Stomach (tissue), 9 donors: ENCODE data around the gene IRF2. TPM values are rescaled to one million over a fixed set of nuclear protein-coding genes. Genes with fewer than 3 reads are reported as not detected.

Source experiments
- DNase-seq, 2 donors: peaks; one replicate each; pipeline versions ENCODE4 v3.0.0 to v3.0.0-alpha.2; 2013 to 2019
- H3K27ac ChIP-seq, 5 donors: fragments of 200-600 bp in 4 of 5; sonication (generic) in 4 of 5; one replicate each; pipeline ENCODE4 v1.5.1; 2013 to 2019; ENCODE audit warnings: mild to moderate bottlenecking in 1 of 5, moderate library complexity in 1 of 5
- H3K27me3 ChIP-seq, 3 donors: fragments of 200-600 bp; sonication (generic); one replicate each; pipeline ENCODE4 v1.5.1; 2017 to 2019; ENCODE audit warnings: mixed run types in 1 of 3
- H3K36me3 ChIP-seq, 4 donors: fragments of 200-600 bp; sonication (generic); 1 replicate in 3 of 4; 2 replicates in 1 of 4; pipeline ENCODE4 v1.5.1; 2016 to 2019
- H3K4me1 ChIP-seq, 4 donors: fragments of 200-600 bp; sonication (generic); one replicate each; pipeline ENCODE4 v1.5.1; 2016 to 2019
- H3K4me3 ChIP-seq, 4 donors: fragments of 200-600 bp; sonication (generic) in 3 of 4; one replicate each; pipeline ENCODE4 v1.5.1; 2016 to 2019; ENCODE audit warnings: mild to moderate bottlenecking in 1 of 4
- H3K9me3 ChIP-seq, 4 donors: fragments of 200-600 bp; sonication (generic); one replicate each; pipeline ENCODE4 v1.5.1; 2016 to 2019
- EP300 ChIP-seq: sonication (generic); formaldehyde crosslinking; IDR thresholded peaks from one replicate; pipeline ENCODE4 v1.6.1; 2017; ENCODE audit warnings: antibody characterized with exemption
- POLR2A ChIP-seq, 4 donors: fragments of 450-650 bp; IDR thresholded peaks; one replicate each; pipeline ENCODE4 v1.6.1; 2016; ENCODE audit warnings: antibody characterized with exemption in 4 of 4, control low read depth in 2 of 4, mild to moderate bottlenecking in 1 of 4, moderate library complexity in 1 of 4
- POLR2AphosphoS5 ChIP-seq, 3 donors: sonication (generic); formaldehyde crosslinking; IDR thresholded peaks; one replicate each; pipeline ENCODE4 v1.6.1; 2016; ENCODE audit warnings: antibody characterized with exemption in 3 of 3
- WGBS, 5 donors: extraction: QIAGEN DNeasy Blood & Tissue Kit in 3 of 5; methylation state at CpG; one replicate each; pipeline versions ENCODE4 v1.1.5 to v1.1.7; 2013 to 2018; 5-methylcytosine and 5-hydroxymethylcytosine counted together
- intact Hi-C: fragments of 100-400 bp; cut with DNase I; formaldehyde crosslinking; loops from one replicate; pipeline ENCODE4 v1.15.1; 2023; ENCODE audit warnings: low total_unique reads
- polyA plus RNA-seq, 3 donors: library from polyadenylated mRNA; stranded (reverse); fragments of 200-250 nt; gene quantifications; one replicate each; pipeline ENCODE4 v1.2.3, GENCODE V29; 2013
- total RNA-seq, 5 donors: library from RNA; depleted of rRNA; stranded (reverse); fragments of >200 nt; gene quantifications; one replicate each; pipeline versions ENCODE4 v1.1.0 to v1.2.3, GENCODE V29; 2014 to 2016
- TF ChIP-seq, protein P1 (sequence below), 7 experiments: fragments of 450-650 bp in 4 of 7; fragments of 200-600 bp in 3 of 7; sonication (generic) in 3 of 7; IDR thresholded peaks; one replicate each; pipeline ENCODE4 v1.5.1; 2016 to 2019; ENCODE audit warnings: antibody characterized with exemption in 7 of 7, control low read depth in 2 of 7, mild to moderate bottlenecking in 1 of 7
- donor health status: healthy with polysubstance abuse.
- donor health status: Bipolar disorder and iron deficiency.
- donor health status: healthy.

The IRF2 gene
- total and polyA plus RNA-seq, 8 donors: 5.5 to 253 (median 29.0) TPM

DNA sequence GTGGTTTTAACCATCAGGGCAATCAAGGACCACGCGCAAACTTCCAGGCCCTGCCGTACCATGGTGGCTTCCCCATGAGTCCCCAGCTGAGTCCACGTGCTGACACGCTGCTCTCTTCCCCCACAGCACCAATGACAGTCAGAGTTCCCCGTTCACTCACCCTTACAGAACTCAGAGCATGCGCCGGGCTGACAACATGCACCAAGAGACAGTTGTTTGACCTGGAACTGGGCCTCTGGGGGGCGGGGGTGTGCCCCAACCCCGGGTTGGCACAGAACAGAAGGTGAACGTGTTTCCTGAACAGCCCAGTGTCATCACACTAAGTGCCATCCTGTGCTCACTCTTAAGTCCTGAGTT lies 29.4 kb downstream of the IRF2 start:
- TF ChIP-seq EP300 (no peak), POLR2AphosphoS5 (IDR thresholded peaks at IDR 0.05) (no peak), POLR2A (IDR thresholded peaks at IDR 0.05) (no peak)
- TF ChIP-seq, protein P1, sequence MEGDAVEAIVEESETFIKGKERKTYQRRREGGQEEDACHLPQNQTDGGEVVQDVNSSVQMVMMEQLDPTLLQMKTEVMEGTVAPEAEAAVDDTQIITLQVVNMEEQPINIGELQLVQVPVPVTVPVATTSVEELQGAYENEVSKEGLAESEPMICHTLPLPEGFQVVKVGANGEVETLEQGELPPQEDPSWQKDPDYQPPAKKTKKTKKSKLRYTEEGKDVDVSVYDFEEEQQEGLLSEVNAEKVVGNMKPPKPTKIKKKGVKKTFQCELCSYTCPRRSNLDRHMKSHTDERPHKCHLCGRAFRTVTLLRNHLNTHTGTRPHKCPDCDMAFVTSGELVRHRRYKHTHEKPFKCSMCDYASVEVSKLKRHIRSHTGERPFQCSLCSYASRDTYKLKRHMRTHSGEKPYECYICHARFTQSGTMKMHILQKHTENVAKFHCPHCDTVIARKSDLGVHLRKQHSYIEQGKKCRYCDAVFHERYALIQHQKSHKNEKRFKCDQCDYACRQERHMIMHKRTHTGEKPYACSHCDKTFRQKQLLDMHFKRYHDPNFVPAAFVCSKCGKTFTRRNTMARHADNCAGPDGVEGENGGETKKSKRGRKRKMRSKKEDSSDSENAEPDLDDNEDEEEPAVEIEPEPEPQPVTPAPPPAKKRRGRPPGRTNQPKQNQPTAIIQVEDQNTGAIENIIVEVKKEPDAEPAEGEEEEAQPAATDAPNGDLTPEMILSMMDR (IDR thresholded peaks at IDR 0.05): no peak
- intact Hi-C loops: no loop called here
- no peaks in the 10 kb centered on the region for H3K9me3 ChIP-seq
- no peak overlapping the region for H3K4me3 ChIP-seq
- H3K27ac ChIP-seq: no peak overlapping the region
- no peaks in the 10 kb centered on the region for H3K36me3 ChIP-seq
- DNase-seq: no peak
- H3K4me1 ChIP-seq: peaks cover 44 to 97% (median 79%) of the 10 kb centered on the region in 4 donors
- no peaks in the 10 kb centered on the region for H3K27me3 ChIP-seq
- WGBS, 5 donors: 66 to 83% (median 76%) methylated on average over 6 to 11 of the region's 11 CpGs

DNA sequence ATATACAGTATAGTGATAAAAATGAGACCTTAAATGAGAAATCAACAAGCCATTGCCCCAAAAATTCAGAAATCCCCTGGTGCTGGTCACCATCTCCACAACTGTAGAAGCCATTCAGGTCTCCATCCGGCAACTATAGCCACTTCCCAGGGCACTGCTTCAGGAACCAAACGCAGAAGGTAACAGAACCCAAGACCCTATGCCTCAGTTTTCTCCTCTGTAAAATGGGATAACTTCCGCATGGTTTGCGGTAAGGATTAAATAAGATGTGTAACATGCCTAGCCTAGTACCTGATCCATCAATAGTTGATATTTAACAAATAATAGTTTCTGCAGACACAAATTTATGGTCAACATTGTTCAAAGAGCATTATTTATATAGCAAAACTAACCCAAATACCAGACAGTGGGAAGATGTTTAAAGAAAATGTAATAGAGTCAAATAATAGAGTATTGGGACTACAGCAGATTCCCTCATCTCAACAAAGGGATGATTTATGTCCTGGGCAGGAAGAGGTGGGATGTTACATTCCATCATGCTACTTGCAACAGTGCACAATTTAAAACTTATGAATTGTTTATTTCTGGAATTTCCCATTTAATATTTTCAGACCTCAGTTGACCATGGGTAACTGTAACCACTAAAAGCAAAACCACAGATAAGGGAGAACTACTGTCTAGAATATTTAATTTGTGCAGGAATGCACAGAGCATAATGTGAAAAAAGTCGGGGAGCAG lies 30.0 kb downstream of the IRF2 start:
- no peak overlapping the region for H3K27ac ChIP-seq
- peaks cover 44 to 97% (median 79%) of the 10 kb centered on the region in 4 donors for H3K4me1 ChIP-seq
- no peaks in the 10 kb centered on the region for H3K36me3 ChIP-seq
- DNase-seq: no peak
- no peaks in the 10 kb centered on the region for H3K9me3 ChIP-seq
- no peak overlapping the region for H3K4me3 ChIP-seq
- 86 to 94% (median 92%) methylated on average over 5 of the region's 5 CpGs for WGBS, 5 donors
- TF ChIP-seq POLR2A (IDR thresholded peaks at IDR 0.05) (no peak), EP300 (no peak), POLR2AphosphoS5 (IDR thresholded peaks at IDR 0.05) (no peak)
- TF ChIP-seq, protein P1 (IDR thresholded peaks at IDR 0.05): no peak
- intact Hi-C loops: no loop called here
- H3K27me3 ChIP-seq: no peaks in the 10 kb centered on the region

DNA sequence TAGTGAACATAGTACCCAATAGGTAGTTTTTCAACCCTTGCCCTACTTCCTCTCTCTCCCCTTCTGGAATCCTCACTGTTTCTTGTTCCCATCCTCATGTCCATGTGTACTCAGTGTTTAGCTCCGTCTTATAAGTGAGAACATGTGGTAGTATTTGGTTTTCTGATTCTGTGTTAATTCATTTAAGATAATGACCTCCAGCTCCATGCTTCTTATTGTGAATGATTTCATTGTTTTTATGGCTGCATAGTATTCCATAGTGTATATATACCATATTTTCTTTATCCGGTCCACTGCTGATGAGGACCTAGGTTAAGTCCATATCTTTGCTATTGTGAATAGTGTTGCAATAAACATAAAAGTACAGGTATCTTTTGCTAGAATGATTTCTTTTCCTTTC lies 31.0 kb downstream of the IRF2 start:
- TF ChIP-seq, protein P1 (IDR thresholded peaks at IDR 0.05): no peak
- TF ChIP-seq EP300 (no peak), POLR2AphosphoS5 (IDR thresholded peaks at IDR 0.05) (no peak), POLR2A (IDR thresholded peaks at IDR 0.05) (no peak)
- Histone ChIP-seq H3K9me3 (no peaks in the 10 kb centered on the region), H3K36me3 (no peaks in the 10 kb centered on the region), H3K4me1 (peaks cover 44 to 97% (median 75%) of the 10 kb centered on the region in 4 donors), H3K27ac (no peak overlapping the region), H3K27me3 (no peaks in the 10 kb centered on the region), H3K4me3 (no peak overlapping the region)
- intact Hi-C loops: no loop called here
- WGBS, 5 donors: 83 to 100% (median 92%) methylated on average over 2 of the region's 2 CpGs
- no peak for DNase-seq

DNA sequence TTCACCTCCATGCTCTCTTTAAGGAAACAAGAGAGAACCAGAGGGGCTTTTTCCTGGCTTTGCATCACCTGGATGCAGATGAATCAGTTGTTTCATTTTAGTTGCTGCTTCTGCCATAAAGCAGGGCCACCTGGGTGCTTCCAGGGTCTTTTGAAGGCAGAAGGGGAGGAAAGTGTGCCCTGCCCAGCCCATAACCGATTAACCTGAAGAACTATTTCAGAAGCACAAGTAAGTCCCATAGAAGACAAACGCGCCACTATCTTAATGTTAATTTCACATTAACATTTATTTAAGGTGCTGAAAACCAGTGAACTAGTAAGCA lies 32.1 kb downstream of the IRF2 start:
- no peak for DNase-seq
- H3K9me3 ChIP-seq: no peaks in the 10 kb centered on the region
- H3K4me1 ChIP-seq: peaks cover 52 to 97% (median 73%) of the 10 kb centered on the region in 4 donors
- 53 to 82% (median 69%) methylated on average over 3 of the region's 3 CpGs for WGBS, 5 donors
- H3K27ac ChIP-seq: peak overlapping the region in 3 of 5 donors; percentile 30 to 71 (median 58)
- H3K36me3 ChIP-seq: no peaks in the 10 kb centered on the region
- H3K4me3 ChIP-seq: peak overlapping the region in 1 of 4 donors; percentile 4
- TF ChIP-seq POLR2A (IDR thresholded peaks at IDR 0.05) (no peak), POLR2AphosphoS5 (IDR thresholded peaks at IDR 0.05) (no peak), EP300 (no peak)
- TF ChIP-seq, protein P1 (IDR thresholded peaks at IDR 0.05): no peak
- intact Hi-C loops: no loop called here
- H3K27me3 ChIP-seq: no peaks in the 10 kb centered on the region
